Spleen (tissue), 11 donors: Measurements from ENCODE around the gene B3GALNT1. TPM values are rescaled to one million over a fixed set of nuclear protein-coding genes. Genes with fewer than 3 reads are reported as not detected.
"Not testable (repeated sequence)": the region's sequence is repeated elsewhere in the genome, so short reads cannot be mapped to it uniquely, and the experiment has no call there.

Source experiments
- DNase-seq: peaks from one replicate; pipeline ENCODE4 v3.0.0-alpha.2; 2020
- H3K27ac ChIP-seq, 8 donors: fragments of 200-600 bp; sonication (generic) in 7 of 8; 1 replicate in 4 of 8; 2 replicates in 4 of 8; pipeline versions ENCODE4 v1.5.0 to v1.8.0; 2016 to 2021; ENCODE audit warnings: inconsistent platforms in 4 of 8, mild to moderate bottlenecking in 4 of 8, moderate library complexity in 1 of 8
- H3K27me3 ChIP-seq, 7 donors: fragments of 200-600 bp; sonication (generic) in 6 of 7; replicated peaks in 1 of 7; 1 replicate in 4 of 7; 2 replicates in 3 of 7; pipeline versions ENCODE4 v1.5.0 to v1.8.0; 2016 to 2021; ENCODE audit warnings: inconsistent platforms in 3 of 7, mild to moderate bottlenecking in 1 of 7
- H3K36me3 ChIP-seq, 6 donors: fragments of 200-600 bp; sonication (generic) in 5 of 6; 1 replicate in 4 of 6; 2 replicates in 2 of 6; pipeline versions ENCODE4 v1.5.0 to v1.8.0; 2016 to 2021; ENCODE audit warnings: inconsistent platforms in 2 of 6
- H3K4me1 ChIP-seq, 6 donors: fragments of 200-600 bp; sonication (generic) in 5 of 6; 1 replicate in 3 of 6; 2 replicates in 3 of 6; pipeline versions ENCODE4 v1.5.0 to v1.8.0; 2016 to 2021; ENCODE audit warnings: inconsistent platforms in 3 of 6
- H3K4me3 ChIP-seq, 8 donors: fragments of 200-600 bp; sonication (generic) in 7 of 8; 1 replicate in 4 of 8; 2 replicates in 4 of 8; pipeline versions ENCODE4 v1.5.0 to v1.8.0; 2016 to 2021; ENCODE audit warnings: inconsistent platforms in 4 of 8, mild to moderate bottlenecking in 4 of 8, moderate library complexity in 2 of 8
- H3K9me3 ChIP-seq, 8 donors: fragments of 200-600 bp; sonication (generic) in 7 of 8; 1 replicate in 4 of 8; 2 replicates in 4 of 8; pipeline versions ENCODE4 v1.5.0 to v1.8.0; 2016 to 2021; ENCODE audit warnings: inconsistent platforms in 4 of 8
- CTCF ChIP-seq, 11 experiments: fragments of 200-600 bp in 7 of 11; fragments of 450-650 bp in 4 of 11; sonication (generic) in 4 of 11; IDR thresholded peaks in 8 of 11; conservative IDR thresholded peaks in 3 of 11; 1 replicate in 7 of 11; 2 replicates in 4 of 11; pipeline versions ENCODE4 v1.4.0 to v1.8.0; 2016 to 2021; ENCODE audit warnings: antibody characterized with exemption in 11 of 11, inconsistent platforms in 4 of 11, mild to moderate bottlenecking in 1 of 11
- POLR2A ChIP-seq, 3 donors: fragments of 450-650 bp; IDR thresholded peaks; one replicate each; pipeline ENCODE4 v1.5.1; 2017; ENCODE audit warnings: antibody characterized with exemption in 3 of 3, mild to moderate bottlenecking in 1 of 3
- POLR2AphosphoS5 ChIP-seq, 3 donors: sonication (generic); formaldehyde crosslinking; IDR thresholded peaks; one replicate each; pipeline ENCODE4 v1.5.1; 2017; ENCODE audit warnings: antibody characterized with exemption in 3 of 3
- WGBS, 5 donors: extraction: QIAGEN DNeasy Blood & Tissue Kit in 3 of 5; methylation state at CpG; one replicate each; pipeline versions ENCODE4 v1.1.5 to v1.1.7; 2013 to 2018; 5-methylcytosine and 5-hydroxymethylcytosine counted together
- intact Hi-C: fragments of 100-400 bp; cut with DNase I; formaldehyde crosslinking; loops from one replicate; pipeline ENCODE4 v1.15.0; 2023; ENCODE audit warnings: low total_unique reads
- polyA plus RNA-seq, 3 donors: library from polyadenylated mRNA; stranded (reverse); fragments of 200-250 nt; gene quantifications; one replicate each; pipeline ENCODE4 v1.2.1, GENCODE V29; 2013
- total RNA-seq, 7 donors: library from RNA; depleted of rRNA in 3 of 7; stranded (reverse); fragments of >200 nt in 3 of 7; fragmentation: NEBNext Ultra II Directional in 4 of 7; extraction: Animal tissue kit (Norgen Biotek cat#: 25700) in 4 of 7; gene quantifications; one replicate each; pipeline versions ENCODE4 v1.1.0 to v1.2.1, GENCODE V29; 2016 to 2021
- donor health status: healthy with polysubstance abuse.
- donor health status: DM: no; HTN: no; CAD: no; lungs with moderate emphysema.
- donor health status: DM: no; HTN: no; CAD: no.
- donor health status: Bipolar disorder and iron deficiency.
- donor health status: healthy.
- donor health status: DM: no; HTN: no; CAD: no.
- donor health status: DM: yes; HTN: yes; CAD: no.

B3GALNT1 gene
- total and polyA plus RNA-seq, 10 donors = 2.4 to 10.9 (median 8.2) TPM

DNA sequence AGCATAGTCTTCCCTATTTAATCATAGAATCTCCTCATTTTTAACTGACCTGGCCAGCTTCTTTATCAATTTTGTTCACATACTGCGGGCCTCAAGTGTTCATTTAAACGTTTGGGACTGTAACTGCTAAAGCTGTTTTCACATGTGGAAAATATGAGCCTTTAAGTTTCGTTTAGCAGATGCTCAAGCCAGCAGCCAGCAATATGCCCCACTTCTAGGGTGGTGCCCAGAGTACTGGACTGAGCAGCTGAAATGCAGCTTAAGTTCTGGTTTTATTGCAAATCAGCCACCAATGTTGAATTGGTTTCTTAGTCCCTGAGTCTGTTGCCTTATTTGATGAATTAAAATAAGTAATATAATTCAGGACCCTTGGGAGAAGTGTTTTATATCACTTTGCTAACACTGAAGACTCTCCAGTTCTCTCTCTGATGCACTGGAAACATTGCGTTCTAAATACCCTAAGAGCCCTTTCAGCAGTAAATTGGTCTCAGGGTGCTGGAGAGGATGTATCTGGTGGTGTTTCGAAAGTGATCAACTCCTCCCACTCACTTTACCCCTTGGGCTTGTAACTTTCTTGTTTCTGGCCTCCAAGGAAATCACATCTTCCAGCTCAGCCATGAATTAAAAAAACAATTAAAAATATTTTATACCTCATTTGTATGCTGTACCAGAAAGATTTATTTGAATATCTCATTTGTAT, 61.7 kb downstream of the B3GALNT1 start:
- Histone ChIP-seq H3K27me3 (no peaks in the 10 kb centered on the region), H3K9me3 (no peaks in the 10 kb centered on the region), H3K27ac (no peak overlapping the region), H3K4me1 (no peaks in the 10 kb centered on the region), H3K4me3 (no peak overlapping the region), H3K36me3 (no peaks in the 10 kb centered on the region)
- no peak for DNase-seq
- intact Hi-C loops = no loop called here
- TF ChIP-seq POLR2AphosphoS5 (IDR thresholded peaks at IDR 0.05) = no peak
- no peak for TF ChIP-seq POLR2A (IDR thresholded peaks at IDR 0.05)
- TF ChIP-seq CTCF (IDR thresholded peaks at IDR 0.05 in 8 of 11, conservative IDR thresholded peaks at IDR 0.05 in 3 of 11) = no peak
- WGBS, 5 donors = 76 to 84% (median 82%) methylated on average over 5 of the region's 5 CpGs

- DNase-seq = no peak
- TF ChIP-seq POLR2A (IDR thresholded peaks at IDR 0.05) (no peak), POLR2AphosphoS5 (IDR thresholded peaks at IDR 0.05) (no peak), CTCF (IDR thresholded peaks at IDR 0.05 in 8 of 11, conservative IDR thresholded peaks at IDR 0.05 in 3 of 11) (no peak)
- Histone ChIP-seq H3K27me3 (no peaks in the 10 kb centered on the region), H3K4me1 (no peaks in the 10 kb centered on the region), H3K4me3 (no peak overlapping the region), H3K9me3 (no peaks in the 10 kb centered on the region), H3K27ac (no peak overlapping the region), H3K36me3 (no peaks in the 10 kb centered on the region)
- intact Hi-C loops = no loop called here
- WGBS, 5 donors = 75 to 84% (median 76%) methylated on average over 2 of the region's 2 CpGs
These were observed 63.1 kb downstream of the B3GALNT1 start for GRCh38 chr3:161042023-161042501.

DNA sequence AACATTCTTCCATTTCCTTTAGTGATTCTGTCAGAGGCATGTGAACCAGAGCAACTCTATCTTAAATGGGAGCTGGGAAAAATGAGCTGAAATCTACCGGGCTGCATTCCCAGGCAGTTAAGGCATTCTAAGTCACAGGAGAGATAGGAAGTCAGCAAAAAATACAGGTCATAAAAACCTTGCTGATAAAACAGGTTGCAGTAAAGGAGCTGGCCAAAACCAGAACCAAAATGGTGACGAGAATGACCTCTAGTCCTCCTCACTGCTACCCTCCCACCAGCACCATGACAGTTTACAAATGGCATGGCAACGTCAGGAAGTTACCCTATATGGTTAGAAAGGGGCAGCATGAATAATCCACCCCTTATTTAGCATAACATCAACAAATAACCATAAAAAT, 66.4 kb downstream of the B3GALNT1 start:
- Histone ChIP-seq H3K27ac (no peak overlapping the region), H3K4me3 (no peak overlapping the region), H3K4me1 (peaks cover 0 to 21% (median 11%) of the 10 kb centered on the region in 6 donors), H3K36me3 (no peaks in the 10 kb centered on the region), H3K9me3 (no peaks in the 10 kb centered on the region), H3K27me3 (no peaks in the 10 kb centered on the region)
- WGBS, 5 donors = 78 to 84% (median 80%) methylated on average over 3 of the region's 3 CpGs
- no peak for TF ChIP-seq POLR2A (IDR thresholded peaks at IDR 0.05)
- TF ChIP-seq POLR2AphosphoS5 (IDR thresholded peaks at IDR 0.05) = no peak
- no peak for TF ChIP-seq CTCF (IDR thresholded peaks at IDR 0.05 in 8 of 11, conservative IDR thresholded peaks at IDR 0.05 in 3 of 11)
- intact Hi-C loops = no loop called here
- no peak for DNase-seq

- H3K27ac ChIP-seq = peak overlapping the region in 7 of 8 donors; percentile 66 to 85 (median 81)
- 13 to 30% (median 25%) methylated on average over 2 of the region's 2 CpGs for WGBS, 5 donors
- DNase-seq = no peak
- H3K4me1 ChIP-seq = peaks cover 0 to 21% (median 11%) of the 10 kb centered on the region in 6 donors
- intact Hi-C loops = no loop called here
- TF ChIP-seq POLR2AphosphoS5 (IDR thresholded peaks at IDR 0.05) = no peak
- no peak for TF ChIP-seq CTCF (IDR thresholded peaks at IDR 0.05 in 8 of 11, conservative IDR thresholded peaks at IDR 0.05 in 3 of 11)
- no peak for TF ChIP-seq POLR2A (IDR thresholded peaks at IDR 0.05)
- H3K27me3 ChIP-seq = no peaks in the 10 kb centered on the region
- peak overlapping the region in 1 of 8 donors; percentile 32 for H3K4me3 ChIP-seq
- H3K9me3 ChIP-seq = peaks cover 0 to 6% (median 0%) of the 10 kb centered on the region in 8 donors
- no peaks in the 10 kb centered on the region for H3K36me3 ChIP-seq
These were observed 69.4 kb downstream of the B3GALNT1 start for GRCh38 chr3:161035711-161036110.

- H3K36me3 ChIP-seq, DNase-seq, intact Hi-C loops, H3K9me3 ChIP-seq, H3K27me3 ChIP-seq: not testable (repeated sequence)
- H3K4me3 ChIP-seq = peak overlapping the region in 1 of 8 donors; percentile 32
- peaks cover 0 to 21% (median 11%) of the 10 kb centered on the region in 6 donors for H3K4me1 ChIP-seq
- 6 to 22% (median 10%) methylated on average over 5 of the region's 5 CpGs for WGBS, 5 donors
- H3K27ac ChIP-seq = peak overlapping the region in 7 of 8 donors; percentile 66 to 85 (median 81)
These were observed 70.1 kb downstream of the B3GALNT1 start for GRCh38 chr3:161034913-161035550.
